ENCODE measurements around the gene PAH. TPM values are rescaled to one million over a fixed set of nuclear protein-coding genes. Genes with fewer than 3 reads are reported as not detected.

Gene PAH
- total RNA-seq, 1 experiment from 2014 or later: not detected

GRCh38 chr12:102950950-102951619, 34.0 kb upstream of the PAH start:
- intact Hi-C loops (cut with micrococcal nuclease): no loop called here
- peaks cover 20% of the 10 kb centered on the region for H3K27me3 Mint-ChIP-seq (ENCODE audit: insufficient read depth, unreplicated experiment)

GRCh38 chr12:102950107-102950949, 33.3 kb upstream of the PAH start:
- CTCF ChIA-PET: interaction anchor here (0.6 to 9.6 kb wide), 12 partner anchors 12 to 596 kb away, joined by 3 to 157 read pairs (median 3); no protein-coding TSS in a partner anchor
- no peak for TF ChIP-seq CTCF (IDR thresholded peaks at IDR 0.05; ENCODE audit: unreplicated experiment)
- no peaks in the 10 kb centered on the region for H3K9me3 Mint-ChIP-seq (ENCODE audit: unreplicated experiment)
- BruUV-seq (replicated peaks): no TSS peak
- no peak overlapping the region for H3K4me3 Mint-ChIP-seq (ENCODE audit: unreplicated experiment)
- POLR2A ChIA-PET: no interaction called here
- intact Hi-C loops (cut with micrococcal nuclease): no loop called here
- H3K36me3 Mint-ChIP-seq (ENCODE audit: insufficient read depth, unreplicated experiment): no peaks in the 10 kb centered on the region
- no peak overlapping the region for H3K27ac Mint-ChIP-seq (ENCODE audit: low read depth, unreplicated experiment)
- H3K27me3 Mint-ChIP-seq (ENCODE audit: insufficient read depth, unreplicated experiment): peaks cover 20% of the 10 kb centered on the region
- DNase-seq (ENCODE audit: unreplicated experiment): no peak
- no peaks in the 10 kb centered on the region for H3K4me1 Mint-ChIP-seq (ENCODE audit: insufficient read depth, unreplicated experiment)

More at GRCh38 chr12:102950950-102951619, 34.0 kb upstream of the PAH start:
- ChIA-PET POLR2A (no interaction called here), CTCF (interaction anchor here (0.6 to 9.6 kb wide), 5 partner anchors 40 to 595 kb away, joined by 3 to 157 read pairs (median 3); no protein-coding TSS in a partner anchor)
- H3K4me3 Mint-ChIP-seq (ENCODE audit: unreplicated experiment): no peak overlapping the region
- no peaks in the 10 kb centered on the region for H3K4me1 Mint-ChIP-seq (ENCODE audit: insufficient read depth, unreplicated experiment)
- H3K27ac Mint-ChIP-seq (ENCODE audit: low read depth, unreplicated experiment): no peak overlapping the region
- TF ChIP-seq CTCF (IDR thresholded peaks at IDR 0.05; ENCODE audit: unreplicated experiment): no peak
- BruUV-seq (replicated peaks): no TSS peak
- no peaks in the 10 kb centered on the region for H3K36me3 Mint-ChIP-seq (ENCODE audit: insufficient read depth, unreplicated experiment)
- H3K9me3 Mint-ChIP-seq (ENCODE audit: unreplicated experiment): no peaks in the 10 kb centered on the region
- no peak for DNase-seq (ENCODE audit: unreplicated experiment)

GRCh38 chr12:102948941-102949352, 31.9 kb upstream of the PAH start:
- Mint-ChIP-seq H3K9me3 (ENCODE audit: unreplicated experiment) (no peaks in the 10 kb centered on the region), H3K27ac (ENCODE audit: low read depth, unreplicated experiment) (no peak overlapping the region), H3K36me3 (ENCODE audit: insufficient read depth, unreplicated experiment) (no peaks in the 10 kb centered on the region), H3K4me3 (ENCODE audit: unreplicated experiment) (no peak overlapping the region), H3K4me1 (ENCODE audit: insufficient read depth, unreplicated experiment) (no peaks in the 10 kb centered on the region), H3K27me3 (ENCODE audit: insufficient read depth, unreplicated experiment) (peaks cover 20% of the 10 kb centered on the region)
- BruUV-seq (replicated peaks): no TSS peak
- peak; percentile 93 for TF ChIP-seq CTCF (IDR thresholded peaks at IDR 0.05; ENCODE audit: unreplicated experiment)
- intact Hi-C loops (cut with micrococcal nuclease): loop anchor here (1.0 kb wide), 3 partner anchors 555 to 683 kb away; no protein-coding TSS in a partner anchor
- POLR2A ChIA-PET: no interaction called here
- peak; percentile 42 for DNase-seq (ENCODE audit: unreplicated experiment)
- CTCF ChIA-PET: interaction anchor here (0.6 to 9.6 kb wide), 38 partner anchors 10 to 1704 kb away, joined by 3 to 157 read pairs (median 3); no protein-coding TSS in a partner anchor

GRCh38 chr12:102946042-102946441, 29.0 kb upstream of the PAH start:
- Mint-ChIP-seq H3K4me3 (ENCODE audit: unreplicated experiment) (no peak overlapping the region), H3K27ac (ENCODE audit: low read depth, unreplicated experiment) (no peak overlapping the region), H3K4me1 (ENCODE audit: insufficient read depth, unreplicated experiment) (no peaks in the 10 kb centered on the region), H3K36me3 (ENCODE audit: insufficient read depth, unreplicated experiment) (no peaks in the 10 kb centered on the region), H3K9me3 (ENCODE audit: unreplicated experiment) (no peaks in the 10 kb centered on the region), H3K27me3 (ENCODE audit: insufficient read depth, unreplicated experiment) (peaks cover 20% of the 10 kb centered on the region)
- peak; percentile 34 for DNase-seq (ENCODE audit: unreplicated experiment)
- TF ChIP-seq CTCF (IDR thresholded peaks at IDR 0.05; ENCODE audit: unreplicated experiment): no peak
- ChIA-PET CTCF (interaction anchor here (0.6 to 9.6 kb wide), 3 partner anchors 289 to 600 kb away, joined by 3 to 157 read pairs (median 4); no protein-coding TSS in a partner anchor), POLR2A (no interaction called here)
- no TSS peak for BruUV-seq (replicated peaks)
- intact Hi-C loops (cut with micrococcal nuclease): no loop called here
